Activated CD8-positive, alpha-beta T cell treated with anti-CD3 and anti-CD28 coated beads for 36 hours (primary cell): ENCODE measurements around the gene C10orf88. TPM values are rescaled to one million over a fixed set of nuclear protein-coding genes. Genes with fewer than 3 reads are reported as not detected.

Experiments used
- ATAC-seq: fragments of 200-7000 bp; cut with Tn5 transposase; one replicate; pipeline ENCODE4 v1.10.0; 2021; ENCODE audit warnings: mild to moderate bottlenecking, moderate library complexity
- CTCF ChIA-PET: fragments of 350-600 bp; sonication (Branson Sonifier 250); formaldehyde crosslinking; loops from one replicate; lab custom pipeline; 2021; ENCODE audit warnings: antibody characterized with exemption; lab: Charles Lee
- POLR2A ChIA-PET: fragments of 350-600 bp; sonication (Branson Sonifier 250); formaldehyde crosslinking; loops from one replicate; lab custom pipeline; 2021; ENCODE audit warnings: antibody characterized with exemption; lab: Charles Lee
- DNase-seq: peaks from one replicate; pipeline ENCODE4 v3.0.0-alpha.2; 2020
- H3K27ac Mint-ChIP-seq: one replicate; pipeline ENCODE4 v1.8.0; 2021; ENCODE audit warnings: mild to moderate bottlenecking, mixed read lengths
- H3K27me3 Mint-ChIP-seq: one replicate; pipeline ENCODE4 v1.8.0; 2021; ENCODE audit warnings: mixed read lengths
- H3K36me3 Mint-ChIP-seq: one replicate; pipeline ENCODE4 v1.8.0; 2021; ENCODE audit warnings: low read depth, mixed read lengths
- H3K4me1 Mint-ChIP-seq: one replicate; pipeline ENCODE4 v1.8.0; 2021; ENCODE audit warnings: low read depth, mixed read lengths
- H3K4me3 Mint-ChIP-seq: one replicate; pipeline ENCODE4 v1.8.0; 2021; ENCODE audit warnings: mild to moderate bottlenecking, moderate library complexity, mixed read lengths
- H3K9me3 Mint-ChIP-seq: one replicate; pipeline ENCODE4 v1.8.0; 2021; ENCODE audit warnings: mixed read lengths
- intact Hi-C: fragments of 100-400 bp; cut with micrococcal nuclease; formaldehyde crosslinking; loops from one replicate; pipeline ENCODE4 v1.10.0; 2022
- total RNA-seq, 2 experiments: library from RNA; stranded (reverse); gene quantifications; one replicate each; pipeline ENCODE4 v1.2.3, GENCODE V29; 2021
- TF ChIP-seq, protein P1 (sequence below): fragments of 200-600 bp; IDR thresholded peaks from one replicate; pipeline ENCODE4 v1.8.0; 2022; ENCODE audit warnings: antibody characterized with exemption, mild to moderate bottlenecking

C10orf88 gene
- total RNA-seq, 2 experiments from 2014 or later: 6.3 to 9.1 TPM

DNA sequence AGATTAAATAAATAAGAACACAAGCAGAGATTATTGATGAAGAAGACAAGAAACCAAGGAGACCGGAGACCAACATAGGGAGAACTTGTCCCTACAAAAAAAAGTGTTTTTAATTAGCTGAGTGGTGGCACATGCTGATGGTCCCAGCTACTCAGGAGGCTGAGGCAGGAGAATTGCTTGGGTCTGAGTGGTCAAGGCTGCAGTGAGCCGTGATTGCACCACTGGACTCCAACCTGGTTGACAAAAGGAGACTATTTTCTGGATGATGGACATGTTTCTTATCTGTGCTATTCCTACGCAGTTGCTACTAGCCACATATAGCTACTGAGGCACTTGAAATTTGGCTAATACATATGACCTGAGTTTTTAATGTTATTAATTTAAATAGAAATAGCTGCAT lies 44.9 kb upstream of the C10orf88 start:
- H3K4me3 Mint-ChIP-seq: no peak overlapping the region
- no peak for ATAC-seq
- ChIA-PET POLR2A (interaction anchor here (2.3 to 3.5 kb wide), 2 partner anchors 10 to 17 kb away, joined by 9 to 15 read pairs; partner anchors contain the start of genes ACADSB and IKZF5), CTCF (interaction anchor here (0.6 to 4.2 kb wide), 3 partner anchors 8 to 177 kb away, joined by 3 to 24 read pairs (median 3); partner anchors contain the start of gene PSTK)
- no peak overlapping the region for H3K27ac Mint-ChIP-seq
- DNase-seq: no peak
- no peaks in the 10 kb centered on the region for H3K27me3 Mint-ChIP-seq
- H3K36me3 Mint-ChIP-seq: peaks cover 21% of the 10 kb centered on the region
- no peaks in the 10 kb centered on the region for H3K9me3 Mint-ChIP-seq
- TF ChIP-seq, protein P1, sequence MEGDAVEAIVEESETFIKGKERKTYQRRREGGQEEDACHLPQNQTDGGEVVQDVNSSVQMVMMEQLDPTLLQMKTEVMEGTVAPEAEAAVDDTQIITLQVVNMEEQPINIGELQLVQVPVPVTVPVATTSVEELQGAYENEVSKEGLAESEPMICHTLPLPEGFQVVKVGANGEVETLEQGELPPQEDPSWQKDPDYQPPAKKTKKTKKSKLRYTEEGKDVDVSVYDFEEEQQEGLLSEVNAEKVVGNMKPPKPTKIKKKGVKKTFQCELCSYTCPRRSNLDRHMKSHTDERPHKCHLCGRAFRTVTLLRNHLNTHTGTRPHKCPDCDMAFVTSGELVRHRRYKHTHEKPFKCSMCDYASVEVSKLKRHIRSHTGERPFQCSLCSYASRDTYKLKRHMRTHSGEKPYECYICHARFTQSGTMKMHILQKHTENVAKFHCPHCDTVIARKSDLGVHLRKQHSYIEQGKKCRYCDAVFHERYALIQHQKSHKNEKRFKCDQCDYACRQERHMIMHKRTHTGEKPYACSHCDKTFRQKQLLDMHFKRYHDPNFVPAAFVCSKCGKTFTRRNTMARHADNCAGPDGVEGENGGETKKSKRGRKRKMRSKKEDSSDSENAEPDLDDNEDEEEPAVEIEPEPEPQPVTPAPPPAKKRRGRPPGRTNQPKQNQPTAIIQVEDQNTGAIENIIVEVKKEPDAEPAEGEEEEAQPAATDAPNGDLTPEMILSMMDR: no peak
- intact Hi-C loops: no loop called here
- H3K4me1 Mint-ChIP-seq: peaks cover 37% of the 10 kb centered on the region

DNA sequence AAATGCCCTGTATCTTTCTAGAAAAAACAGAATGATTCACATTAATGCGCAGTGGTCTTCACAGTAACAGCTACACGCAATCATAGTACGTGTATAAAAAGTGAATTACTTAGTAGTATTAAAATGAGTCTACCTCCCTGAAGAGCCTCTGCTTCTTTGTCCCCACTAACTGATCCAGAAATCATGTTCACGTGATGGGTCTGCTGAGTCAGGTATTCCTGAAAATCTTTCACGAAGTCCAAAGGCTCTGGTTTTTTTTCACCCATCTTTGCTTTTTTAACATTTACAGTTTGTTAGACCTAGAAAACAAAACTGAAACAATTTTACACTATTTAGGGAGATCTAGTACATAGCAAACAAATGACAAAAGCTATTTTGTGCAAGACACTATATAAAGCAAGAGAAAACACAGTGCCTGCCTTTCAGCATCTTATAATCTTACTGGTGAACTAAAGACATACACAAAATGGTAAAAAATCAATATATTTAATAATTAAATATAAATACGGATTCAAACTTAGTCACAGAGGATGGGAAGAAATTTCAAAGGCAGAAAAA lies 44.4 kb upstream of the C10orf88 start:
- no peaks in the 10 kb centered on the region for H3K27me3 Mint-ChIP-seq
- intact Hi-C loops: no loop called here
- ATAC-seq: no peak
- no peak overlapping the region for H3K27ac Mint-ChIP-seq
- peaks cover 33% of the 10 kb centered on the region for H3K4me1 Mint-ChIP-seq
- H3K36me3 Mint-ChIP-seq: peaks cover 22% of the 10 kb centered on the region
- no peaks in the 10 kb centered on the region for H3K9me3 Mint-ChIP-seq
- ChIA-PET CTCF (interaction anchor here (0.6 to 4.2 kb wide), 3 partner anchors 9 to 177 kb away, joined by 3 to 24 read pairs (median 3); partner anchors contain the start of gene PSTK), POLR2A (interaction anchor here (1.2 to 3.5 kb wide), 2 partner anchors 10 to 15 kb away, joined by 4 to 15 read pairs; partner anchors contain the start of genes ACADSB and IKZF5)
- TF ChIP-seq, protein P1: no peak
- H3K4me3 Mint-ChIP-seq: no peak overlapping the region
- DNase-seq: no peak

DNA sequence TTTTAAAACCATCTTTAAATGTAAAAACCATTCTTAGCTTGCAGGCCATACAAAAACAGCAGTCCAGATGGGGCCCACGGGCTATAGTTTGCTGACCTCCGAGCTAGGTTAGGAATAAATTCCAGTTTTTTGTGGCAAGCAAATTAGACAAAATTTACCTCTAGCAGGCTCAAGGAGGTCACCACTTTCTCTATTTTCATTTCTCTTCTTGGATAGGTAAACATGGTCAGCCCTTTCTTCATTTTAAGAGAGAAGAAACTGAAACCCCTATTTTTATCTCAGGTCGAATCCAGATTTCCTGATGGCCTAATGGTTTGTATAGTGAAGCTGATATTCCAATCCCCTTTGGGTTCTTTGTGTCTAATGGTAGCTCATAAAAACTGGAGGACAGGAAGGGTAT lies 43.8 kb upstream of the C10orf88 start:
- Mint-ChIP-seq H3K27ac (no peak overlapping the region), H3K36me3 (peaks cover 24% of the 10 kb centered on the region), H3K4me1 (peaks cover 31% of the 10 kb centered on the region), H3K4me3 (no peak overlapping the region), H3K9me3 (no peaks in the 10 kb centered on the region), H3K27me3 (no peaks in the 10 kb centered on the region)
- DNase-seq (no peak), ATAC-seq (no peak)
- TF ChIP-seq, protein P1: no peak
- CTCF ChIA-PET: interaction anchor here (0.8 to 4.2 kb wide), 2 partner anchors 9 to 16 kb away, joined by 3 to 24 read pairs; partner anchors contain the start of gene PSTK
- POLR2A ChIA-PET: interaction anchor here (1.2 to 3.5 kb wide), 2 partner anchors 11 to 15 kb away, joined by 4 to 15 read pairs; partner anchors contain the start of genes ACADSB and IKZF5
- intact Hi-C loops: no loop called here

DNA sequence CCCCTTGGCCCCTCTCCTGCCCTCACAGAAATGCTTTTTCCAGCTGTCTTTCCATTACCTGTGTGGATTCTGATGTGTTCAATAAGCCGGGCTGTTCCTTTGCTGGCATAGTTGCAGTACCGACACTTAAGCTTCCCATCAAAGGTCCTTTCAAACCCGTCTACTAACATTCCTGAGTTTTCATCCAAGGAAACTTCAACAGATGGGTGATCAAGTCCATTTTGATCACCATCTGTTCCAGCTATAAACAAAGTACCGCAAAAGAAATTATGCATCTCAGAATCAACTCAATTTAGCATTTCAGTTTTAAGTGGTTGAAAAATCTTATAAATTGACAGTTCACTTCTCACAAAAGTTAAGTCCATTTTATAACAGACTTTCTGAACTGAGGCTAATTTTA lies 41.9 kb upstream of the C10orf88 start:
- POLR2A ChIA-PET: interaction anchor here (0.6 to 1.6 kb wide), 3 partner anchors 11 to 15 kb away, joined by 3 to 5 read pairs (median 4); partner anchors contain the start of gene IKZF5
- DNase-seq: no peak
- H3K27me3 Mint-ChIP-seq: no peaks in the 10 kb centered on the region
- ATAC-seq: no peak
- CTCF ChIA-PET: interaction anchor here (0.9 to 1.5 kb wide), 2 partner anchors 13 to 42 kb away, joined by 4 read pairs; no protein-coding TSS in a partner anchor
- H3K4me1 Mint-ChIP-seq: peaks cover 24% of the 10 kb centered on the region
- peaks cover 23% of the 10 kb centered on the region for H3K36me3 Mint-ChIP-seq
- intact Hi-C loops: no loop called here
- H3K4me3 Mint-ChIP-seq: no peak overlapping the region
- TF ChIP-seq, protein P1: no peak
- no peaks in the 10 kb centered on the region for H3K9me3 Mint-ChIP-seq
- H3K27ac Mint-ChIP-seq: no peak overlapping the region
